ENCODE data around the gene COX6A2.

Gene COX6A2

GRCh38 chr16:31427441-31428278, 500 bp downstream of the COX6A2 start:
- H3K27ac ChIP-seq: no peak overlapping the region
- in situ Hi-C loops (cut with HindIII; ENCODE audit: low pct_ligation_motif_present, low sequenced_read_pairs): no loop called here
- no peak for DNase-seq
- peaks cover 2% of the 10 kb centered on the region for H3K27me3 ChIP-seq (replicated peaks)
- no peak overlapping the region for H3K4me3 ChIP-seq (ENCODE audit: low read depth, low read length)
- TF ChIP-seq CTCF (IDR thresholded peaks at IDR 0.05; ENCODE audit: low read depth, low read length, missing control alignments): no peak
- H3K36me3 ChIP-seq (replicated peaks): no peaks in the 10 kb centered on the region

- H3K36me3 ChIP-seq (replicated peaks): no peaks in the 10 kb centered on the region
- TF ChIP-seq CTCF (IDR thresholded peaks at IDR 0.05; ENCODE audit: low read depth, low read length, missing control alignments): no peak
- in situ Hi-C loops (cut with HindIII; ENCODE audit: low pct_ligation_motif_present, low sequenced_read_pairs): no loop called here
- peaks cover 2% of the 10 kb centered on the region for H3K27me3 ChIP-seq (replicated peaks)
- DNase-seq: no peak
- H3K27ac ChIP-seq: no peak overlapping the region
- no peak overlapping the region for H3K4me3 ChIP-seq (ENCODE audit: low read depth, low read length)
These were observed 4.4 kb downstream of the COX6A2 start for GRCh38 chr16:31423801-31424200.

- in situ Hi-C loops (cut with HindIII; ENCODE audit: low pct_ligation_motif_present, low sequenced_read_pairs): no loop called here
- Histone ChIP-seq H3K36me3 (replicated peaks) (no peaks in the 10 kb centered on the region), H3K4me3 (ENCODE audit: low read depth, low read length) (no peak overlapping the region), H3K27me3 (replicated peaks) (peaks cover 2% of the 10 kb centered on the region), H3K27ac (no peak overlapping the region)
- TF ChIP-seq CTCF (IDR thresholded peaks at IDR 0.05; ENCODE audit: low read depth, low read length, missing control alignments): no peak
- no peak for DNase-seq
These were observed 4.9 kb downstream of the COX6A2 start for GRCh38 chr16:31423241-31423640.

GRCh38 chr16:31421587-31421986, 6.6 kb downstream of the COX6A2 start:
- H3K27me3 ChIP-seq (replicated peaks): no peaks in the 10 kb centered on the region
- TF ChIP-seq CTCF (IDR thresholded peaks at IDR 0.05; ENCODE audit: low read depth, low read length, missing control alignments): no peak
- no peaks in the 10 kb centered on the region for H3K36me3 ChIP-seq (replicated peaks)
- in situ Hi-C loops (cut with HindIII; ENCODE audit: low pct_ligation_motif_present, low sequenced_read_pairs): no loop called here
- H3K27ac ChIP-seq: no peak overlapping the region
- H3K4me3 ChIP-seq (ENCODE audit: low read depth, low read length): no peak overlapping the region
- DNase-seq: no peak

- in situ Hi-C loops (cut with HindIII; ENCODE audit: low pct_ligation_motif_present, low sequenced_read_pairs): no loop called here
- no peaks in the 10 kb centered on the region for H3K27me3 ChIP-seq (replicated peaks)
These were observed 8.1 kb downstream of the COX6A2 start for GRCh38 chr16:31420037-31420436.

More at GRCh38 chr16:31420037-31420436, 8.1 kb downstream of the COX6A2 start:
- H3K27ac ChIP-seq: no peak overlapping the region
- H3K36me3 ChIP-seq (replicated peaks): no peaks in the 10 kb centered on the region
- no peak overlapping the region for H3K4me3 ChIP-seq (ENCODE audit: low read depth, low read length)
- no peak for DNase-seq
- no peak for TF ChIP-seq CTCF (IDR thresholded peaks at IDR 0.05; ENCODE audit: low read depth, low read length, missing control alignments)
